PC-9 (cell line): ENCODE results near the gene BCL2. TPM values are rescaled to one million over a fixed set of nuclear protein-coding genes. Genes with fewer than 3 reads are reported as not detected.

ENCODE experiments used
- BruUV-seq: library from RNA; stranded (reverse); fragments of 400-500 nt; replicated peaks from 2 replicates; lab custom pipeline; 2021; lab: Mats Ljungman, UMichigan
- CTCF ChIA-PET: fragments of 300-600 bp; sonication (Branson Sonifier 250); formaldehyde crosslinking; loops from one replicate; lab custom pipeline; 2022; ENCODE audit warnings: antibody characterized with exemption; lab: Charles Lee
- POLR2A ChIA-PET: fragments of 300-600 bp; sonication (Branson Sonifier 250); formaldehyde crosslinking; loops from one replicate; lab custom pipeline; 2022; ENCODE audit warnings: antibody characterized with exemption; ENCODE audit not compliant: unreplicated experiment; lab: Charles Lee
- DNase-seq, 2 experiments: peaks; one replicate each; pipeline versions ENCODE4 v3.0.0 to v3.0.0-alpha.2; 2015 to 2022; ENCODE audit warnings: mixed read lengths in 1 of 2
- H2AFZ ChIP-seq: fragments of 200-600 bp; sonication (generic); 2 replicates; pipeline ENCODE4 v1.8.1; 2017; ENCODE audit warnings: antibody characterized with exemption
- H3F3A ChIP-seq: fragments of 200-600 bp; sonication (generic); 2 replicates; pipeline ENCODE4 v1.8.1; 2017; ENCODE audit warnings: antibody characterized with exemption, mild to moderate bottlenecking, low read depth; ENCODE audit not compliant: insufficient read depth
- H3K27ac ChIP-seq: fragments of 200-600 bp; sonication (generic); 2 replicates; pipeline ENCODE4 v1.6.1; 2016; ENCODE audit warnings: mixed run types
- H3K27me3 ChIP-seq: fragments of 200-600 bp; sonication (generic); 2 replicates; pipeline ENCODE4 v1.6.1; 2016; ENCODE audit warnings: low read depth, mixed run types; ENCODE audit not compliant: insufficient read depth
- H3K36me3 ChIP-seq: fragments of 200-600 bp; sonication (generic); 2 replicates; pipeline ENCODE4 v1.6.1; 2016; ENCODE audit warnings: low read depth, mixed run types
- H3K4me1 ChIP-seq: fragments of 200-600 bp; sonication (generic); replicated peaks from 2 replicates; pipeline ENCODE4 v1.6.1; 2016; ENCODE audit warnings: mixed run types; ENCODE audit not compliant: insufficient read depth
- H3K4me2 ChIP-seq: fragments of 200-600 bp; sonication (generic); 2 replicates; pipeline ENCODE4 v1.6.1; 2017; ENCODE audit warnings: mixed run types
- H3K4me3 ChIP-seq: fragments of 200-600 bp; sonication (generic); 2 replicates; pipeline ENCODE4 v1.6.1; 2016; ENCODE audit warnings: mixed run types
- H3K79me2 ChIP-seq: fragments of 200-600 bp; sonication (generic); 2 replicates; pipeline ENCODE4 v1.6.1; 2017; ENCODE audit warnings: low read depth, mixed run types
- H3K9me2 ChIP-seq: fragments of 200-600 bp; sonication (generic); 2 replicates; pipeline ENCODE4 v1.8.1; 2017; ENCODE audit warnings: mild to moderate bottlenecking; ENCODE audit not compliant: insufficient read depth
- H3K9me3 ChIP-seq: fragments of 200-600 bp; sonication (generic); 2 replicates; pipeline ENCODE4 v1.8.1; 2016; ENCODE audit warnings: low read depth; ENCODE audit not compliant: insufficient read depth
- H4K20me1 ChIP-seq: fragments of 200-600 bp; sonication (generic); 2 replicates; pipeline ENCODE4 v1.8.1; 2017; ENCODE audit not compliant: insufficient read depth
- EZH2 ChIP-seq: fragments of 200-600 bp; sonication (generic); IDR thresholded peaks from 2 replicates; pipeline ENCODE4 v1.8.0; 2017; ENCODE audit warnings: antibody characterized with exemption, low read depth
- intact Hi-C: fragments of 100-400 bp; cut with micrococcal nuclease; formaldehyde crosslinking; loops from one replicate; pipeline ENCODE4 v1.10.0; 2022; ENCODE audit not compliant: unreplicated experiment
- total RNA-seq: library from RNA; stranded (reverse); gene quantifications from 2 replicates; pipeline ENCODE4 v1.2.3, GENCODE V29; 2021
- TF ChIP-seq, protein P1 (sequence below): fragments of 200-600 bp; sonication (generic); conservative IDR thresholded peaks from 2 replicates; pipeline ENCODE4 v1.6.1; 2017; ENCODE audit warnings: mixed run types, antibody characterized with exemption, mild to moderate bottlenecking, moderate library complexity

BCL2 gene
- total RNA-seq, 1 experiment from 2014 or later, result 2.0 TPM

DNA sequence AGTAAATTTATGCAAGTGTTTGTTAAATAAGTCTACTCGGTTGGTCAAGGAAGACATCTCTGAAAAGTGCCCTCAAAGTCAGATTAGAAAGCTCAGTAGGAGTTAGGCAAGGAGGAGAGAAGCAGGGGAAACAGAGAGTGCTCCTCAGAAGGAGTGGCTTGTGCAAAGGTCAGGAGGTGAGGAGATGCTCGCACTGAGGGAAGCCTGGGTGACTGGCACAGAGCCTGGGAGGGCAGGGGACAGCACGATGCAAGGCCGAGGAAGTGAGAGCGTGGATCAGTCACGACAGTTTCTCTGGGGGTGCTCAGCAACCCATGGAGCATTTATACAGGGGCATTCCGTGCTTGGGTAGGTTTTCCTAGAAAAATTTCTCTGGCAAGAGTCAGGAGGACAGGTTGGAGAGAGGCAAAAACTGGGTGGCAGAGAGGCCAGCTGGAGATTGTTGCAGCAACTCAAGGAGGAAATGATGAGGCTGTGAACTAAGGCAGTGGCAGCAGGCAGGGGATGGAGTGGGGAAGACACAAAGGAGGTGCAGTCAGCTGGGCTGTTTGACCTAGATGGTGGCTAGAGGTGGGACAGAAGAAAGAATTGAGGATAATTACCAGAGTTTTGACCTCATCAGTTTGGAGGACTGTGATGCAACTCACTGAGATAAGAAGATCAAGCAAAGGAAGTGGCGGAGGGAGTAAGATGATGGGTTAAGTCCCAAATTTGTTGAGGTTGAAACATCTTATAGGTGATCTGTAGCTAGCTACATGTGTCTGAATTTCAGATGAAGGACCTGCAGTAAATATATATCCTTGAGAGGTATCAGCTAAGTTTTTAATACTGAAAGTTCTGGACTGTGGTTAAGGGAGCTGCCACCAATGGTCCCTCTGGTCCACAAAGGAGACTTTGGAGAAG lies 52.4 kb downstream of the BCL2 start:
- BruUV-seq, result no TSS peak

DNA sequence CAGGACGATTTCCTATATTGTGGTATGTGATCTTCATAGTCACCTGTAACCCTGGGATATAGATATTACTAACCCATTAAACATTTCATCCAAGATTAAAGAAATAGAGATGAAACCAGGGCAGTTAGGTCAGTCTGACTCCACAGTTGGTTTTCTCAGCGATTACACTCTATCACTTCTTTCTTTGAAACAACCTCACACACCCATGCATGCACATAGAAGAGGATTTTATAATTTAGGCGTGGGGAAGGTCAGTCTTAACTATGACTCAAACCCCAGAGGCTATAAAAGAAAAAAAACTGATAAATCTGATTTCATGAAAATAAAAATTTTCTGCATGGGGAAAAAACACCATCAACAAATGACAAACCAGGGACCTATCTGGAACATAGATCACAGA lies 54.2 kb downstream of the BCL2 start:
- no peaks in the 10 kb centered on the region for H3F3A ChIP-seq
- H3K36me3 ChIP-seq, result no peaks in the 10 kb centered on the region
- H3K4me2 ChIP-seq, result no peak overlapping the region
- H3K4me3 ChIP-seq, result no peak overlapping the region
- no peaks in the 10 kb centered on the region for H3K9me3 ChIP-seq
- intact Hi-C loops, result no loop called here
- TF ChIP-seq, protein P1, sequence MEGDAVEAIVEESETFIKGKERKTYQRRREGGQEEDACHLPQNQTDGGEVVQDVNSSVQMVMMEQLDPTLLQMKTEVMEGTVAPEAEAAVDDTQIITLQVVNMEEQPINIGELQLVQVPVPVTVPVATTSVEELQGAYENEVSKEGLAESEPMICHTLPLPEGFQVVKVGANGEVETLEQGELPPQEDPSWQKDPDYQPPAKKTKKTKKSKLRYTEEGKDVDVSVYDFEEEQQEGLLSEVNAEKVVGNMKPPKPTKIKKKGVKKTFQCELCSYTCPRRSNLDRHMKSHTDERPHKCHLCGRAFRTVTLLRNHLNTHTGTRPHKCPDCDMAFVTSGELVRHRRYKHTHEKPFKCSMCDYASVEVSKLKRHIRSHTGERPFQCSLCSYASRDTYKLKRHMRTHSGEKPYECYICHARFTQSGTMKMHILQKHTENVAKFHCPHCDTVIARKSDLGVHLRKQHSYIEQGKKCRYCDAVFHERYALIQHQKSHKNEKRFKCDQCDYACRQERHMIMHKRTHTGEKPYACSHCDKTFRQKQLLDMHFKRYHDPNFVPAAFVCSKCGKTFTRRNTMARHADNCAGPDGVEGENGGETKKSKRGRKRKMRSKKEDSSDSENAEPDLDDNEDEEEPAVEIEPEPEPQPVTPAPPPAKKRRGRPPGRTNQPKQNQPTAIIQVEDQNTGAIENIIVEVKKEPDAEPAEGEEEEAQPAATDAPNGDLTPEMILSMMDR, result no peak
- TF ChIP-seq EZH2, result no peak
- BruUV-seq, result no TSS peak
- H3K9me2 ChIP-seq, result 0 out of 2 replicates have a peak, but pooled peaks cover 3% of the 10 kb centered on the region
- H4K20me1 ChIP-seq, result no peaks in the 10 kb centered on the region
- DNase-seq, result no peak
- ChIA-PET CTCF (no interaction called here), POLR2A (no interaction called here)
- no peaks in the 10 kb centered on the region for H3K79me2 ChIP-seq
- H2AFZ ChIP-seq, result no peak overlapping the region
- no peaks in the 10 kb centered on the region for H3K4me1 ChIP-seq
- H3K27ac ChIP-seq, result no peak overlapping the region
- H3K27me3 ChIP-seq, result no peaks in the 10 kb centered on the region

More for the DNA sequence above, 52.4 kb downstream of the BCL2 start:
- Histone ChIP-seq H3K79me2 (no peaks in the 10 kb centered on the region), H3K4me3 (no peak overlapping the region), H3K9me3 (no peaks in the 10 kb centered on the region), H4K20me1 (no peaks in the 10 kb centered on the region), H2AFZ (no peak overlapping the region), H3K36me3 (no peaks in the 10 kb centered on the region), H3K4me1 (no peaks in the 10 kb centered on the region), H3K9me2 (no peaks in the 10 kb centered on the region), H3K4me2 (no peak overlapping the region), H3K27me3 (no peaks in the 10 kb centered on the region), H3K27ac (no peak overlapping the region), H3F3A (no peaks in the 10 kb centered on the region)
- CTCF ChIA-PET, result no interaction called here
- intact Hi-C loops, result no loop called here
- DNase-seq, result no peak
- TF ChIP-seq, protein P1, result no peak
- POLR2A ChIA-PET, result no interaction called here

DNA sequence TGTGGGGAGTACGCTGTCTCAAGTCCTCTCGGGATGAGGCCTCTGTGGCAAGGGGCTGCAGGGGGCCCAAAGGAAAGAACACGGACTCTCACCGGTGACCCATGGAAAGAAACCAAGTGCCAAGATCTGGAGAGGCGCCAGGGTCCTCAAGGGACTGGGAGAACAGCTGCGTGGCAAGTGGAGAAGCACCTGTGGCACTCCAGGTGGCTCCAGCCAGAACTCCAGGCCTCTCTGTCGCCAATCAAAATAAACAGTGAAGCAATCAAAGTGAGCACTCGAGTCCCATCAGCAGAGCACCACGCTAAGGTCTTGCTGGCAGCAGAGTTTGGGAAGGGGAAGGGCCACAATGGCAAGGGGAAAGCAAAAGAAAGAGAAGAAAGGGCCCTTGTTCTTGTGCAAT lies 54.7 kb downstream of the BCL2 start:
- Histone ChIP-seq H3K79me2 (no peaks in the 10 kb centered on the region), H3K9me3 (no peaks in the 10 kb centered on the region), H3F3A (no peaks in the 10 kb centered on the region), H3K4me2 (no peak overlapping the region), H3K27ac (no peak overlapping the region), H3K9me2 (0 out of 2 replicates have a peak, but pooled peaks cover 3% of the 10 kb centered on the region), H3K4me3 (no peak overlapping the region), H3K27me3 (no peaks in the 10 kb centered on the region), H3K36me3 (no peaks in the 10 kb centered on the region), H4K20me1 (no peaks in the 10 kb centered on the region), H2AFZ (no peak overlapping the region), H3K4me1 (no peaks in the 10 kb centered on the region)
- ChIA-PET CTCF (no interaction called here), POLR2A (no interaction called here)
- no peak for DNase-seq
- no TSS peak for BruUV-seq
- TF ChIP-seq EZH2, result no peak
- TF ChIP-seq, protein P1, result no peak
- intact Hi-C loops, result no loop called here
